OCI-LY1 (cell line): ENCODE measurements around the gene PAPPA.

Experiments used
- H2AFZ ChIP-seq: fragments of 200-600 bp; sonication (generic), shearing (Covaris generic); 2 replicates; pipeline ENCODE4 v1.6.0; 2014; ENCODE audit warnings: antibody characterized with exemption, mild to moderate bottlenecking, low read length
- H3F3A ChIP-seq: fragments of 200-600 bp; sonication (generic), shearing (Covaris generic); 2 replicates; pipeline ENCODE4 v1.6.0; 2014; ENCODE audit warnings: mild to moderate bottlenecking, antibody characterized with exemption, low read length, moderate library complexity; ENCODE audit not compliant: insufficient read depth
- H3K27ac ChIP-seq: fragments of 200-600 bp; sonication (generic); 2 replicates; pipeline ENCODE4 v1.5.1; 2014; ENCODE audit warnings: low read length, mixed run types, mild to moderate bottlenecking, low read depth; ENCODE audit not compliant: poor library complexity, severe bottlenecking
- H3K27me3 ChIP-seq: fragments of 200-600 bp; sonication (generic); 2 replicates; pipeline ENCODE4 v1.6.0; 2014; ENCODE audit warnings: antibody characterized with exemption, mild to moderate bottlenecking, low read length, moderate library complexity; ENCODE audit not compliant: insufficient read depth
- H3K36me3 ChIP-seq: fragments of 200-600 bp; sonication (generic); 2 replicates; pipeline ENCODE4 v1.6.1; 2014; ENCODE audit warnings: mild to moderate bottlenecking, antibody characterized with exemption, low read length, moderate library complexity, mixed read lengths; ENCODE audit not compliant: insufficient read depth
- H3K4me1 ChIP-seq: fragments of 200-600 bp; sonication (generic); 2 replicates; pipeline ENCODE4 v1.5.1; 2014; ENCODE audit warnings: mild to moderate bottlenecking, low read length, moderate library complexity; ENCODE audit not compliant: insufficient read depth, severe bottlenecking
- H3K4me2 ChIP-seq: fragments of 200-600 bp; sonication (generic), shearing (Covaris generic); 2 replicates; pipeline ENCODE4 v1.6.1; 2014; ENCODE audit warnings: low read length
- H3K4me3 ChIP-seq: fragments of 200-600 bp; sonication (generic); 2 replicates; pipeline ENCODE4 v1.5.1; 2014; ENCODE audit warnings: low read length, low read depth, mild to moderate bottlenecking, mixed read lengths; ENCODE audit not compliant: poor library complexity, severe bottlenecking
- H3K79me2 ChIP-seq: fragments of 200-600 bp; shearing (Covaris generic); 2 replicates; pipeline ENCODE4 v1.6.1; 2016; ENCODE audit warnings: mixed run types, low read length, mixed read lengths; ENCODE audit not compliant: insufficient read depth
- H3K9ac ChIP-seq: fragments of 200-600 bp; sonication (generic), shearing (Covaris generic); 2 replicates; pipeline ENCODE4 v1.6.1; 2014; ENCODE audit warnings: mild to moderate bottlenecking, low read length, mixed read lengths
- H3K9me2 ChIP-seq: fragments of 200-600 bp; sonication (generic), shearing (Covaris generic); 2 replicates; pipeline ENCODE4 v1.6.1; 2014; ENCODE audit warnings: low read depth, mild to moderate bottlenecking, low read length, mixed read lengths
- H3K9me3 ChIP-seq: fragments of 200-600 bp; shearing (Covaris generic); 2 replicates; pipeline ENCODE4 v1.6.1; 2014; ENCODE audit warnings: low read length, mixed read lengths
- H4K20me1 ChIP-seq: fragments of 200-600 bp; sonication (generic), shearing (Covaris generic); 2 replicates; pipeline ENCODE4 v1.6.0; 2016; ENCODE audit warnings: mild to moderate bottlenecking, low read length; ENCODE audit not compliant: insufficient read depth
- CTCF ChIP-seq: fragments of 200-600 bp; sonication (generic), shearing (Covaris generic); IDR thresholded peaks from 2 replicates; pipeline ENCODE4 v1.5.1; 2017; ENCODE audit warnings: mild to moderate bottlenecking, antibody characterized with exemption, low read length, moderate library complexity, mixed read lengths
- EZH2 ChIP-seq: fragments of 200-600 bp; sonication (generic), shearing (Covaris generic); IDR thresholded peaks from 2 replicates; pipeline ENCODE4 v1.8.0; 2017; ENCODE audit warnings: borderline replicate concordance, mixed run types, mild to moderate bottlenecking, antibody characterized with exemption, low read length, moderate library complexity, mixed read lengths

PAPPA gene

GRCh38 chr9:116264361-116264760 is 110.8 kb downstream of the PAPPA start:
- H3K79me2 ChIP-seq, result no peaks in the 10 kb centered on the region
- TF ChIP-seq EZH2 (no peak), CTCF (no peak)
- no peaks in the 10 kb centered on the region for H3K9me3 ChIP-seq
- H3K9me2 ChIP-seq, result no peaks in the 10 kb centered on the region
- H3K36me3 ChIP-seq, result no peaks in the 10 kb centered on the region
- H4K20me1 ChIP-seq, result no peaks in the 10 kb centered on the region
- no peak overlapping the region for H3K9ac ChIP-seq
- H2AFZ ChIP-seq, result no peak overlapping the region
- H3F3A ChIP-seq, result no peaks in the 10 kb centered on the region
- H3K4me3 ChIP-seq, result no peak overlapping the region
- no peak overlapping the region for H3K4me2 ChIP-seq
- no peaks in the 10 kb centered on the region for H3K27me3 ChIP-seq
- no peak overlapping the region for H3K27ac ChIP-seq
- no peaks in the 10 kb centered on the region for H3K4me1 ChIP-seq

DNA sequence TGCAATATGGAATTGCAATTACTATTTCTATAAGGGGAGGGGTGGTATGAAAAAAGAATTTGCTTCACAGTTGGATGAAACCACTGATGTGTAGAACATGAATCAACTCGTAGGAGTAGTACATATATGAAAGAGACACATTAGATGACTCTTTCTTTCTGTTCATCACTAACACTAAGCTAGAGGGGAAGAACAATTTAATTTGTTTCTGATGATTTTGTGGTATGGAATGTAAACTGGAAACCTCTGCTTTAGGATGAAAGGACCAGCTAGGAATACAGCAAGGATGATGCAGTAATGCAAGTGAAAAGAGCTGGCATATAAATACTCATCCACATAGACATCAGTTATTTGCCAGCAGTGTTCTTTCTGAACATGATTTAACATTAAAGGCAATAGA is 113.4 kb downstream of the PAPPA start:
- Histone ChIP-seq H2AFZ (no peak overlapping the region), H3F3A (no peaks in the 10 kb centered on the region), H3K4me1 (no peaks in the 10 kb centered on the region), H3K9me2 (no peaks in the 10 kb centered on the region), H3K4me2 (no peak overlapping the region), H3K4me3 (no peak overlapping the region), H3K27me3 (no peaks in the 10 kb centered on the region), H3K27ac (no peak overlapping the region), H3K9ac (no peak overlapping the region), H3K36me3 (no peaks in the 10 kb centered on the region), H3K9me3 (no peaks in the 10 kb centered on the region), H4K20me1 (no peaks in the 10 kb centered on the region), H3K79me2 (no peaks in the 10 kb centered on the region)
- no peak for TF ChIP-seq EZH2
- TF ChIP-seq CTCF, result no peak

DNA sequence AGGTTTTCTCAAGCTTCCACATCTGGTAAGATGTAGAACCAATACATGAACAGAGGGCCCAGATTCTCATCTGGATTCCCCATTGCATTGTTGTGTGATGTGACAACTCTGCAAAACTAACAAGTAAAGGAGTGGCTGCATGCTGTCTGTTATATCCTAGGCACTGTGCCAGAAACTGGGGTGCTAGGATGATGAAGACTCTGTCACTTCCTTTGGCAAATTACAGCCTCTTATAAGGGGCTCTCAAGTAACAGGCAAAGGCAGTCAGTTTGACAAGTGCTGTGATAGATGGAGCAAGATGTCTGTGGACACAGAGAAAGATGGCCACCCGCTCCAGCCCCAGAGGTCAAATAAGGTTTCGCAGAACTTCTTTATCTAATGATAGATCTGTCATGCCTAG is 115.7 kb downstream of the PAPPA start:
- Histone ChIP-seq H3F3A (no peaks in the 10 kb centered on the region), H3K9me2 (no peaks in the 10 kb centered on the region), H3K27ac (no peak overlapping the region), H2AFZ (no peak overlapping the region), H3K9ac (no peak overlapping the region), H3K27me3 (no peaks in the 10 kb centered on the region), H3K9me3 (no peaks in the 10 kb centered on the region), H3K4me1 (no peaks in the 10 kb centered on the region), H4K20me1 (no peaks in the 10 kb centered on the region), H3K36me3 (no peaks in the 10 kb centered on the region), H3K4me2 (no peak overlapping the region), H3K79me2 (no peaks in the 10 kb centered on the region), H3K4me3 (no peak overlapping the region)
- no peak for TF ChIP-seq CTCF
- no peak for TF ChIP-seq EZH2
